ENCODE results near the gene CLIP3. TPM values are rescaled to one million over a fixed set of nuclear protein-coding genes. Genes with fewer than 3 reads are reported as not detected.

Gene CLIP3
- total RNA-seq, 2 donors from 2014 or later, result 3.3 to 4.9 TPM

GRCh38 chr19:35966771-35967170 lies 65.9 kb downstream of the CLIP3 start:
- H3K27ac ChIP-seq, result no peak overlapping the region
- ATAC-seq, result no peak
- H3K4me3 ChIP-seq, result no peak overlapping the region
- intact Hi-C loops (cut with DNase I), result no loop called here
- TF ChIP-seq CTCF (IDR thresholded peaks at IDR 0.05) (no peak), POLR2A (IDR thresholded peaks at IDR 0.05) (no peak)
- WGBS, 2 donors, result 20 to 89% methylated on average over 1 to 3 of the region's 3 CpGs
- H3K36me3 ChIP-seq (replicated peaks in 1 of 2; ENCODE audit: insufficient read depth in 1 of 2, low read depth in 2 of 2), result no peaks in the 10 kb centered on the region
- H3K27me3 ChIP-seq, result no peaks in the 10 kb centered on the region
- no peak for DNase-seq
- no peaks in the 10 kb centered on the region for H3K9me3 ChIP-seq
- no peaks in the 10 kb centered on the region for H3K4me1 ChIP-seq

Other genes with a start within 250 kb of the CLIP3 start
- gene PRODH2, start 220.0 kb downstream of the CLIP3 start, total RNA-seq, result 1 to 10 TPM in 1 of 2 donors, under 1 TPM in 1; 0.99 to 3.9 TPM
- gene NPHS1, start 180.4 kb downstream of the CLIP3 start, total RNA-seq, result 10 to 100 TPM; 14.0 to 33.6 TPM
- 10 to 100 TPM; 42.5 to 75.5 TPM for gene KIRREL2, start 176.0 kb downstream of the CLIP3 start, total RNA-seq
- 10 to 100 TPM; 40.9 to 47.0 TPM for gene APLP1, start 164.3 kb downstream of the CLIP3 start, total RNA-seq
- gene NFKBID, start 132.3 kb downstream of the CLIP3 start, total RNA-seq, result 1 to 10 TPM; 6.3 to 6.5 TPM
- 1 to 10 TPM in 1 of 2 donors, not detected in 1; 5.2 TPM for gene HCST, start 130.3 kb downstream of the CLIP3 start, total RNA-seq
- gene TYROBP, start 124.6 kb downstream of the CLIP3 start, total RNA-seq, result 10 to 100 TPM; 19.2 to 38.6 TPM
- gene LRFN3, start 96.5 kb downstream of the CLIP3 start, total RNA-seq, result 10 to 100 TPM; 13.2 to 14.5 TPM
- 10 to 100 TPM; 33.9 to 39.2 TPM for gene SDHAF1, start 37.7 kb downstream of the CLIP3 start, total RNA-seq
- gene SYNE4, start 24.1 kb downstream of the CLIP3 start, total RNA-seq, result 1 to 10 TPM; 4.9 to 9.3 TPM
- 10 to 100 TPM in 1 of 2 donors, 1 to 10 TPM in 1; 9.6 to 33.0 TPM for gene ALKBH6, start 18.7 kb downstream of the CLIP3 start, total RNA-seq
- 1 to 10 TPM; 1.3 to 6.0 TPM for gene THAP8, start 21.4 kb upstream of the CLIP3 start, total RNA-seq
- under 1 TPM; 0.26 to 0.33 TPM for gene WDR62, start 22.0 kb upstream of the CLIP3 start, total RNA-seq
- gene OVOL3, start 78.3 kb upstream of the CLIP3 start, total RNA-seq, result not detected
- gene POLR2I, start 82.0 kb upstream of the CLIP3 start, total RNA-seq, result 10 to 100 TPM; 33.5 to 95.9 TPM
- 10 to 100 TPM; 49.8 to 71.3 TPM for gene TBCB, start 82.6 kb upstream of the CLIP3 start, total RNA-seq
- gene CAPNS1, start 107.2 kb upstream of the CLIP3 start, total RNA-seq, result 10 to 100 TPM; 53.7 to 56.0 TPM
- gene COX7A1, start 119.6 kb upstream of the CLIP3 start, total RNA-seq, result 10 to 100 TPM in 1 of 2 donors, 1 to 10 TPM in 1; 1.6 to 29.0 TPM
- 1 to 10 TPM; 4.9 to 5.3 TPM for gene ZNF565, start 181.8 kb upstream of the CLIP3 start, total RNA-seq
- gene ZNF146, start 182.2 kb upstream of the CLIP3 start, total RNA-seq, result 10 to 100 TPM; 23.7 to 38.7 TPM